Hepatocyte (in vitro differentiated cells): ENCODE measurements around the gene KIF1B. TPM values are rescaled to one million over a fixed set of nuclear protein-coding genes. Genes with fewer than 3 reads are reported as not detected.

Source experiments
- DNase-seq: peaks from one replicate; pipeline ENCODE4 v3.0.0-alpha.2; 2016; ENCODE audit warnings: low spot score
- H2AFZ ChIP-seq: fragments of 200-600 bp; sonication (generic); 2 replicates; pipeline ENCODE4 v1.6.0; 2016; ENCODE audit warnings: antibody characterized with exemption, mild to moderate bottlenecking
- H3K27ac ChIP-seq: fragments of 200-600 bp; sonication (generic); 2 replicates; pipeline ENCODE4 v1.5.1; 2016; ENCODE audit warnings: mild to moderate bottlenecking
- H3K27me3 ChIP-seq: fragments of 200-600 bp; sonication (generic); 2 replicates; pipeline ENCODE4 v1.6.1; 2016
- H3K36me3 ChIP-seq: fragments of 200-600 bp; sonication (generic); replicated peaks from 2 replicates; pipeline ENCODE4 v1.5.1; 2016; ENCODE audit warnings: low read depth; ENCODE audit not compliant: insufficient read depth
- H3K4me1 ChIP-seq: fragments of 200-600 bp; sonication (generic); 2 replicates; pipeline ENCODE4 v1.5.1; 2016; ENCODE audit warnings: mild to moderate bottlenecking, moderate library complexity; ENCODE audit not compliant: insufficient read depth
- H3K4me2 ChIP-seq: fragments of 200-600 bp; sonication (generic); 2 replicates; pipeline ENCODE4 v1.6.0; 2016
- H3K4me3 ChIP-seq: fragments of 200-600 bp; sonication (generic); 2 replicates; pipeline ENCODE4 v1.5.1; 2016; ENCODE audit warnings: mild to moderate bottlenecking
- H3K79me2 ChIP-seq: fragments of 200-600 bp; sonication (generic); 2 replicates; pipeline ENCODE4 v1.6.0; 2017; ENCODE audit warnings: mild to moderate bottlenecking
- H3K9me2 ChIP-seq: fragments of 200-600 bp; sonication (generic); replicated peaks from 2 replicates; pipeline ENCODE4 v1.6.0; 2017; ENCODE audit warnings: mild to moderate bottlenecking; ENCODE audit not compliant: insufficient read depth
- H3K9me3 ChIP-seq: fragments of 200-600 bp; sonication (generic); 2 replicates; pipeline ENCODE4 v1.5.1; 2016; ENCODE audit warnings: low read depth, mild to moderate bottlenecking
- H4K20me1 ChIP-seq: fragments of 200-600 bp; sonication (generic); 2 replicates; pipeline ENCODE4 v1.6.0; 2016; ENCODE audit warnings: mild to moderate bottlenecking; ENCODE audit not compliant: insufficient read depth, poor library complexity, severe bottlenecking
- CTCF ChIP-seq: fragments of 200-600 bp; sonication (generic); IDR thresholded peaks from 2 replicates; pipeline ENCODE4 v1.5.1; 2016; ENCODE audit warnings: antibody characterized with exemption, mild to moderate bottlenecking; ENCODE audit not compliant: poor library complexity
- EZH2 ChIP-seq: fragments of 200-600 bp; sonication (generic); IDR thresholded peaks from 2 replicates; pipeline ENCODE4 v1.6.1; 2016; ENCODE audit warnings: antibody characterized with exemption, mild to moderate bottlenecking, borderline replicate concordance
- EZH2phosphoT487 ChIP-seq: fragments of 200-600 bp; sonication (generic); IDR thresholded peaks from one replicate; pipeline ENCODE4 v1.6.1; 2018; ENCODE audit warnings: antibody characterized with exemption, mild to moderate bottlenecking, low read depth, moderate library complexity; ENCODE audit not compliant: unreplicated experiment, severe bottlenecking
- WGBS: methylation state at CpG from one replicate; pipeline ENCODE4 v1.1.6; 2016; ENCODE audit warnings: low lambda C conversion rate; ENCODE audit errors: missing lambda C conversion rate; 5-methylcytosine and 5-hydroxymethylcytosine counted together
- polyA plus RNA-seq: library from polyadenylated mRNA; unstranded; fragments of >200 nt; fragmentation: Nextera tagmentation; extraction: Ambion mirVana; gene quantifications from 2 replicates; pipeline ENCODE4 v1.2.1, GENCODE V29; 2016
- total RNA-seq: library from RNA; depleted of rRNA; stranded (reverse); fragments of >200 nt; gene quantifications from 2 replicates; pipeline ENCODE4 v1.2.3, GENCODE V29; 2014

Gene KIF1B
- total and polyA plus RNA-seq, 2 experiments from 2014 or later = 14.6 to 37.0 TPM

GRCh38 chr1:10338611-10339010 lies 128.2 kb downstream of the KIF1B start:
- Histone ChIP-seq H4K20me1 (no peaks in the 10 kb centered on the region), H3K27ac (peak overlapping the region; percentile 41), H2AFZ (no peak overlapping the region), H3K9me2 (no peaks in the 10 kb centered on the region), H3K27me3 (no peaks in the 10 kb centered on the region), H3K4me3 (no peak overlapping the region), H3K36me3 (no peaks in the 10 kb centered on the region), H3K79me2 (no peaks in the 10 kb centered on the region), H3K9me3 (no peaks in the 10 kb centered on the region), H3K4me2 (no peak overlapping the region), H3K4me1 (no peaks in the 10 kb centered on the region)
- TF ChIP-seq CTCF (no peak), EZH2 (no peak), EZH2phosphoT487 (no peak)
- 57% methylated on average over 6 of the region's 6 CpGs for WGBS
- no peak for DNase-seq

DNA sequence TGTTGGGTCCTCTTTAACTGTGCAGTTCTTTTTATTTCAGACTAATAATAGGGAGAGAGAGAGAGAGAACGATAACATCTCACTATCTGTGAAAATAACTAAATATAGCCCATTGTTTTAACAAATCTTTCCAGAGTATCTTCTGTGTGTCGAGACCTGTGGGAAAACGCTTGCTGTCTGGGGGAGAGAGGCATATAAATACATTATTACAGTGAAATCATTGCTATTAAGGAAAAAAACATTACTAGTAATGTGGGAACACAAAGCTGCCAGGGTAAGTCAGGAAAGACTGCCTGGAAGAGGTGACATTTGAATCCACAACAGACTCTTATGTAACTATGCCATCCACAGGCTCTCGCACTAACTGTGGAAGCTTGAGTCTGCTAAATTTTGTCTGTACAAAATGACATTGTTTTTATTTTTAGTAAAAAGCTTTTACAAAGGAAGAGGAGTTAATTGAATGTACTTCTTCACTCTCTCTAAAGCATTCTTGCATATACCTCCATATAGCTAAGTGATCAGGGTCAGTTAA lies 128.7 kb downstream of the KIF1B start:
- 87% methylated on average over 4 of the region's 4 CpGs for WGBS
- no peaks in the 10 kb centered on the region for H3K9me3 ChIP-seq

GRCh38 chr1:10339815-10340214 lies 129.4 kb downstream of the KIF1B start:
- WGBS = 37% methylated on average over 5 of the region's 5 CpGs
- H3K4me3 ChIP-seq = no peak overlapping the region
- H3K27ac ChIP-seq = peak overlapping the region; percentile 41
- no peaks in the 10 kb centered on the region for H4K20me1 ChIP-seq
- H3K9me2 ChIP-seq = no peaks in the 10 kb centered on the region
- H3K4me1 ChIP-seq = no peaks in the 10 kb centered on the region
- no peaks in the 10 kb centered on the region for H3K9me3 ChIP-seq
- H2AFZ ChIP-seq = no peak overlapping the region
- DNase-seq = peak; percentile 54
- no peaks in the 10 kb centered on the region for H3K36me3 ChIP-seq
- H3K4me2 ChIP-seq = no peak overlapping the region
- no peaks in the 10 kb centered on the region for H3K27me3 ChIP-seq
- no peaks in the 10 kb centered on the region for H3K79me2 ChIP-seq
- TF ChIP-seq CTCF = no peak
- TF ChIP-seq EZH2phosphoT487 = no peak
- no peak for TF ChIP-seq EZH2

More for the DNA sequence above, 128.7 kb downstream of the KIF1B start:
- no peak for DNase-seq
- no peak overlapping the region for H3K4me3 ChIP-seq
- no peaks in the 10 kb centered on the region for H3K4me1 ChIP-seq
- no peak overlapping the region for H3K4me2 ChIP-seq
- peak overlapping the region; percentile 41 for H3K27ac ChIP-seq
- no peaks in the 10 kb centered on the region for H3K79me2 ChIP-seq
- no peaks in the 10 kb centered on the region for H3K36me3 ChIP-seq
- H2AFZ ChIP-seq = no peak overlapping the region
- TF ChIP-seq CTCF (no peak), EZH2phosphoT487 (no peak), EZH2 (no peak)
- no peaks in the 10 kb centered on the region for H3K9me2 ChIP-seq
- no peaks in the 10 kb centered on the region for H3K27me3 ChIP-seq
- no peaks in the 10 kb centered on the region for H4K20me1 ChIP-seq
